MCF 10A (cell line): Measurements from ENCODE around the gene CENPX. TPM values are rescaled to one million over a fixed set of nuclear protein-coding genes. Genes with fewer than 3 reads are reported as not detected.

Experiments
- BruUV-seq: library from RNA; stranded (reverse); fragments of 400-500 nt; replicated peaks from 2 replicates; lab custom pipeline; 2021; lab: Mats Ljungman, UMichigan
- CTCF ChIA-PET: fragments of 300-600 bp; sonication (Branson Sonifier 250); formaldehyde crosslinking; extraction: SDS; loops from one replicate; lab custom pipeline; 2021; ENCODE audit warnings: antibody characterized with exemption, inconsistent platforms; lab: Yijun Ruan, JAX
- POLR2A ChIA-PET: fragments of 300-600, 350-650 bp; sonication (Branson Sonifier 250); formaldehyde crosslinking; extraction: SDS; loops from one replicate; lab custom pipeline; 2020; ENCODE audit warnings: antibody characterized with exemption, inconsistent platforms; lab: Yijun Ruan, JAX
- DNase-seq: peaks from one replicate; pipeline ENCODE4 v3.0.0-alpha.2; 2018; ENCODE audit not compliant: unreplicated experiment
- H3K27ac Mint-ChIP-seq: one replicate; pipeline ENCODE4 v1.8.0; 2022; ENCODE audit warnings: mild to moderate bottlenecking, low read depth, mixed read lengths; ENCODE audit not compliant: unreplicated experiment
- H3K27me3 Mint-ChIP-seq: one replicate; pipeline ENCODE4 v1.8.0; 2022; ENCODE audit warnings: mixed read lengths; ENCODE audit not compliant: insufficient read depth, unreplicated experiment
- H3K36me3 Mint-ChIP-seq: one replicate; pipeline ENCODE4 v1.8.0; 2022; ENCODE audit warnings: mild to moderate bottlenecking, moderate library complexity, mixed read lengths; ENCODE audit not compliant: insufficient read depth, unreplicated experiment
- H3K4me1 Mint-ChIP-seq: one replicate; pipeline ENCODE4 v1.8.0; 2022; ENCODE audit warnings: mixed read lengths; ENCODE audit not compliant: insufficient read depth, unreplicated experiment
- H3K4me3 Mint-ChIP-seq: one replicate; pipeline ENCODE4 v1.8.0; 2022; ENCODE audit warnings: mild to moderate bottlenecking, moderate library complexity, mixed read lengths; ENCODE audit not compliant: unreplicated experiment
- H3K9me3 Mint-ChIP-seq: one replicate; pipeline ENCODE4 v1.8.0; 2022; ENCODE audit warnings: mixed read lengths; ENCODE audit not compliant: unreplicated experiment
- CTCF ChIP-seq: fragments of 200-600 bp; IDR thresholded peaks from one replicate; pipeline ENCODE4 v1.8.0; 2022; ENCODE audit warnings: antibody characterized with exemption, mild to moderate bottlenecking; ENCODE audit not compliant: unreplicated experiment
- intact Hi-C: fragments of 100-400 bp; cut with micrococcal nuclease; formaldehyde crosslinking; loops from 2 replicates; pipeline ENCODE4 v1.14.1; 2022
- total RNA-seq: library from RNA; stranded (reverse); gene quantifications from 2 replicates; pipeline ENCODE4 v1.2.3, GENCODE V29; 2022

The CENPX gene
- total RNA-seq, 1 experiment from 2014 or later = 35.6 TPM

DNA sequence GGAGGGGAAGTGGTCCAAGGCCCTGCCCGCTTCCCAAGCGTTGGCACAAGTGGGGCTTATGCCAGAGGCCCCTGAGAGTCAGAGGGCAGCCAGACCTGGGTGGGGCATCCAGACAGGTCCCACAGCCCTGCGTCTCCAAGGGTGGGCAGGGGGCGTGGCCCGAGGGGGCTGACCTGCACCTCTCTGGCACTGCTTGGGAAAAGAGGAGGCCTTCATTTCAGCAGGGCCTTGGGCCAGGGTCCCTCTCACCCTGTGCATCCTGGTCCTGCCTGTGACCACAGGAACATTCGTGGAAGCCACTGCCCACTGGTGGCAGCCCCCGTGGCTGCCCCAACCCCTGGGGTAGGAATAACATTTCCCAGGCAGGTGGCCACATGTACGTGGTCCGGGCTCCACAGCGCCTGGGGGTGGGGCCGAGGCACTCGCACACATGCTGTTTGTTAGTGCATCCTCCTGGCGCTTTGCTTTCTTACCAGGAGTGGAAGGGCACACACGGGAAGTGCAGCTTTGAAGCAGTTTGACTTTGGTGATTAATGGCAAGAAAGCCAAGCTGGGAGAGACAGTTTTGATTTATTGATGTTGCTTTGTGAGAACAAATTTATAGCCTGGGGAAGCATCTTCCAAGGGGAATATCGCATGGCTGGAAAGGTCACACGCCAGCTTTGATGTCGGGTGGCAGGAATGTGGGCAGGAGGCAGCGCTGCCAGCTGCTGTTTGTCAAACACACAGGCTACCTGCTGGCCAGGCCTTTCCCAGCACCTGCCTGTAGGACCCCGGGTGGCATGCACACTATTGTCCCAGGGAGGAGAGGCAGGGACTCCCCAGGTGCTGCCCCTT lies 4.3 kb downstream of the CENPX start:
- H3K4me3 Mint-ChIP-seq = no peak overlapping the region

GRCh38 chr17:82017612-82018151 lies 5.0 kb downstream of the CENPX start:
- Mint-ChIP-seq H3K36me3 (peaks cover 5% of the 10 kb centered on the region), H3K4me3 (no peak overlapping the region), H3K27ac (no peak overlapping the region), H3K4me1 (peaks cover 10% of the 10 kb centered on the region), H3K9me3 (no peaks in the 10 kb centered on the region), H3K27me3 (no peaks in the 10 kb centered on the region)
- intact Hi-C loops = no loop called here
- no peak for TF ChIP-seq CTCF
- BruUV-seq = no TSS peak
- POLR2A ChIA-PET = interaction anchor here (0.5 kb wide), 1 partner anchor 79 kb away, joined by 3 read pairs; no protein-coding TSS in a partner anchor
- CTCF ChIA-PET = interaction anchor here (1.5 kb wide), 1 partner anchor 57 kb away, joined by 4 read pairs; the partner anchor contains the start of gene NOTUM
- no peak for DNase-seq

More for the DNA sequence above, 4.3 kb downstream of the CENPX start:
- H3K27me3 Mint-ChIP-seq = no peaks in the 10 kb centered on the region
- no peaks in the 10 kb centered on the region for H3K9me3 Mint-ChIP-seq
- no peak for TF ChIP-seq CTCF
- ChIA-PET POLR2A (interaction anchor here (0.5 kb wide), 1 partner anchor 80 kb away, joined by 3 read pairs; no protein-coding TSS in a partner anchor), CTCF (interaction anchor here (0.6 to 0.9 kb wide), 5 partner anchors 29 to 216 kb away, joined by 3 read pairs; no protein-coding TSS in a partner anchor)
- intact Hi-C loops = no loop called here
- peaks cover 10% of the 10 kb centered on the region for H3K4me1 Mint-ChIP-seq
- no peak for DNase-seq
- H3K36me3 Mint-ChIP-seq = peaks cover 5% of the 10 kb centered on the region
- BruUV-seq = no TSS peak
- no peak overlapping the region for H3K27ac Mint-ChIP-seq

DNA sequence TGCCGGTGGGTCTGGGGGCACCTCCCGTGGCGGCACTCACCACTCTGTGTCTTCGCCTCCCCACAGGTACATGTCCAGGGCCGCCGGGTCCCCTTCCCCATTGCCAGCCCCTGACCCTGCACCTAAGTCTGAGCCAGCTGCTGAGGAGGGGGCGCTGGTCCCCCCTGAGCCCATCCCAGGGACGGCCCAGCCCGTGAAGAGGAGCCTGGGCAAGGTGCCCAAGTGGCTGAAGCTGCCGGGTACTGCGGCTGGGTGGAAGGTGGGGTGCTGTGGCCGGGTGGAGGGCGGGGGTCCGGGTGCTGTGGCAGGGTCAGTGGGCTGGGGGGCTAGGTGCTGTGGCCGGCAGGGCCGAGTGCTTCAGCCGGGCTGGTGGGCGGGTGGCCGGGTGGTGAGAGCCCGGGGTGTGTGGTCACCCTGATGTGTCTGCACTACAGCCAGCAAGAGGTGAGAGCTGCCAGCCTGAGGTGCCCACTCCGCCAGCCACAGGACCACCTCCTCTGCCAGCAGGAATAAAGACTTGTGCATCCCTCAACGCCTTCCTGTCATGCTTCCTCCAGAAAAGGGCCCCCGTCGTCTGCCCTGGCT lies 5.7 kb downstream of the CENPX start:
- intact Hi-C loops = no loop called here
- Mint-ChIP-seq H3K4me1 (peaks cover 10% of the 10 kb centered on the region), H3K36me3 (peaks cover 5% of the 10 kb centered on the region), H3K27me3 (no peaks in the 10 kb centered on the region), H3K4me3 (no peak overlapping the region), H3K27ac (no peak overlapping the region), H3K9me3 (no peaks in the 10 kb centered on the region)
- no TSS peak for BruUV-seq
- ChIA-PET POLR2A (interaction anchor here (1.4 kb wide), 1 partner anchor 25 kb away, joined by 4 read pairs; no protein-coding TSS in a partner anchor), CTCF (interaction anchor here (0.7 to 1.5 kb wide), 2 partner anchors 13 to 56 kb away, joined by 4 read pairs; partner anchors contain the start of gene NOTUM)
- TF ChIP-seq CTCF = no peak
- no peak for DNase-seq
